WTC11 (cell line): ENCODE data around the gene EID2. TPM values are rescaled to one million over a fixed set of nuclear protein-coding genes. Genes with fewer than 3 reads are reported as not detected.

ENCODE experiments used
- ATAC-seq: fragments of 200-7000 bp; cut with Tn5 transposase; 2 replicates; pipeline ENCODE4 v1.10.0; 2021; ENCODE audit warnings: mild to moderate bottlenecking, moderate library complexity
- CTCF ChIA-PET: fragments of 300-600 bp; sonication (Branson Sonifier 250); formaldehyde crosslinking; loops from one replicate; lab custom pipeline; 2021; ENCODE audit warnings: antibody characterized with exemption; lab: Charles Lee
- POLR2A ChIA-PET: fragments of 350-600 bp; sonication (Branson Sonifier 250); formaldehyde crosslinking; loops from one replicate; lab custom pipeline; 2021; ENCODE audit warnings: antibody characterized with exemption; lab: Charles Lee
- DNase-seq: peaks from one replicate; pipeline ENCODE4 v3.0.0; 2021; ENCODE audit warnings: low spot score
- H3K27ac Mint-ChIP-seq: 2 replicates; pipeline ENCODE4 v1.8.0; 2021; ENCODE audit warnings: mixed read lengths
- H3K27me3 Mint-ChIP-seq: 2 replicates; pipeline ENCODE4 v1.8.0; 2021; ENCODE audit warnings: low read depth, mild to moderate bottlenecking, moderate library complexity, mixed read lengths
- H3K36me3 Mint-ChIP-seq: 2 replicates; pipeline ENCODE4 v1.8.0; 2021; ENCODE audit warnings: mixed read lengths
- H3K4me1 Mint-ChIP-seq: 2 replicates; pipeline ENCODE4 v1.8.0; 2022; ENCODE audit warnings: mixed read lengths
- H3K4me3 Mint-ChIP-seq: 2 replicates; pipeline ENCODE4 v1.8.0; 2021; ENCODE audit warnings: mild to moderate bottlenecking, moderate library complexity, mixed read lengths
- H3K9me3 Mint-ChIP-seq: 2 replicates; pipeline ENCODE4 v1.8.0; 2021; ENCODE audit warnings: mixed read lengths
- AFF4 ChIP-seq: sonication (generic); formaldehyde crosslinking; IDR thresholded peaks from 2 replicates; pipeline ENCODE4 v1.8.1; 2023; ENCODE audit warnings: mild to moderate bottlenecking, missing genetic modification reagents, borderline replicate concordance
- ATF1 ChIP-seq: sonication (generic); formaldehyde crosslinking; IDR thresholded peaks from 2 replicates; pipeline ENCODE4 v1.8.1; 2023; ENCODE audit warnings: mild to moderate bottlenecking, moderate library complexity, missing genetic modification reagents
- ATF6 ChIP-seq: sonication (generic); formaldehyde crosslinking; IDR thresholded peaks from 2 replicates; pipeline ENCODE4 v1.8.1; 2023; ENCODE audit warnings: mild to moderate bottlenecking, missing genetic modification reagents
- CBFB ChIP-seq: sonication (generic); formaldehyde crosslinking; IDR thresholded peaks from 2 replicates; pipeline ENCODE4 v1.8.1; 2022; ENCODE audit warnings: mild to moderate bottlenecking, low read depth, missing genetic modification reagents
- CREB1 ChIP-seq: sonication (generic); formaldehyde crosslinking; IDR thresholded peaks from 2 replicates; pipeline ENCODE4 v1.8.0; 2023; ENCODE audit warnings: mild to moderate bottlenecking, missing genetic modification reagents
- EMX1 ChIP-seq: fragments of 250-450 bp; sonication (Bioruptor Pico); IDR thresholded peaks from 2 replicates; pipeline ENCODE4 v1.8.0; 2021; ENCODE audit warnings: mild to moderate bottlenecking
- ERG ChIP-seq: fragments of 250-450 bp; sonication (Bioruptor Pico); IDR thresholded peaks from 2 replicates; pipeline ENCODE4 v1.8.0; 2021; ENCODE audit warnings: mild to moderate bottlenecking
- FOXK1 ChIP-seq: sonication (generic); formaldehyde crosslinking; IDR thresholded peaks from 2 replicates; pipeline ENCODE4 v1.8.0; 2022; ENCODE audit warnings: mild to moderate bottlenecking, moderate library complexity, missing genetic modification reagents
- GTF2I ChIP-seq: fragments of 250-450 bp; sonication (Bioruptor Pico); conservative IDR thresholded peaks from 2 replicates; pipeline ENCODE4 v1.4.0; 2021; ENCODE audit warnings: mild to moderate bottlenecking
- IRF2 ChIP-seq: sonication (generic); formaldehyde crosslinking; IDR thresholded peaks from 2 replicates; pipeline ENCODE4 v1.8.0; 2022; ENCODE audit warnings: low read depth, missing genetic modification reagents, borderline replicate concordance
- MAX ChIP-seq: sonication (generic); formaldehyde crosslinking; IDR thresholded peaks from 2 replicates; pipeline ENCODE4 v1.8.0; 2022; ENCODE audit warnings: mild to moderate bottlenecking, missing genetic modification reagents
- MYBL2 ChIP-seq: sonication (generic); formaldehyde crosslinking; IDR thresholded peaks from 2 replicates; pipeline ENCODE4 v1.8.1; 2023; ENCODE audit warnings: mild to moderate bottlenecking, moderate library complexity, missing genetic modification reagents
- NR2C2 ChIP-seq: sonication (generic); formaldehyde crosslinking; IDR thresholded peaks from 2 replicates; pipeline ENCODE4 v1.8.0; 2022; ENCODE audit warnings: mild to moderate bottlenecking, missing genetic modification reagents
- OVOL2 ChIP-seq: fragments of 250-450 bp; sonication (Bioruptor Pico); IDR thresholded peaks from 2 replicates; pipeline ENCODE4 v1.9.0; 2021; ENCODE audit warnings: mild to moderate bottlenecking, borderline replicate concordance
- PREB ChIP-seq: sonication (generic); formaldehyde crosslinking; IDR thresholded peaks from 2 replicates; pipeline ENCODE4 v1.8.1; 2022; ENCODE audit warnings: mild to moderate bottlenecking, missing genetic modification reagents, moderate library complexity, borderline replicate concordance
- RELA ChIP-seq: sonication (generic); formaldehyde crosslinking; IDR thresholded peaks from 2 replicates; pipeline ENCODE4 v1.8.1; 2022; ENCODE audit warnings: missing genetic modification reagents, mild to moderate bottlenecking, borderline replicate concordance
- TCF7 ChIP-seq: sonication (generic); formaldehyde crosslinking; IDR thresholded peaks from 2 replicates; pipeline ENCODE4 v1.8.0; 2022; ENCODE audit warnings: mild to moderate bottlenecking, low read depth, missing genetic modification reagents, moderate library complexity
- TEAD1 ChIP-seq: sonication (generic); formaldehyde crosslinking; IDR thresholded peaks from 2 replicates; pipeline ENCODE4 v1.8.0; 2022; ENCODE audit warnings: mild to moderate bottlenecking, missing genetic modification reagents
- ZNF121 ChIP-seq: sonication (generic); formaldehyde crosslinking; IDR thresholded peaks from 2 replicates; pipeline ENCODE4 v1.8.0; 2023; ENCODE audit warnings: missing genetic modification reagents
- ZNF423 ChIP-seq: fragments of 250-450 bp; sonication (Bioruptor Pico); IDR thresholded peaks from 2 replicates; pipeline ENCODE4 v2.1.2; 2022; ENCODE audit warnings: mild to moderate bottlenecking, moderate library complexity
- total RNA-seq: library from RNA; stranded (reverse); gene quantifications from 3 replicates; pipeline ENCODE4 v1.2.3, GENCODE V29; 2021

Gene EID2
- total RNA-seq, 1 experiment from 2014 or later, result 21.5 TPM

- POLR2A ChIA-PET, result interaction anchor here (0.6 to 1.6 kb wide), 2 partner anchors 81 to 830 kb away, joined by 3 to 10 read pairs; partner anchors contain the start of gene RPS16
- no peak for ATAC-seq
- peaks cover 32% of the 10 kb centered on the region for H3K27me3 Mint-ChIP-seq
Observed at GRCh38 chr19:39516270-39516669, 23.7 kb downstream of the EID2 start.

GRCh38 chr19:39515551-39516191, 24.3 kb downstream of the EID2 start:
- POLR2A ChIA-PET, result interaction anchor here (0.6 to 1.8 kb wide), 3 partner anchors 17 to 829 kb away, joined by 3 to 10 read pairs (median 6); partner anchors contain the start of genes EID2B and RPS16
- TF ChIP-seq MAX (CRISPR knock-in tag) (no peak), FOXK1 (CRISPR knock-in tag) (0 out of 2 replicates have a peak, but pooled peaks have one; percentile 23), AFF4 (CRISPR knock-in tag) (no peak), ZNF423 (no peak), ATF1 (no peak), CBFB (peak; percentile 50; the same call in 1 of the 2 replicates)
- peak; percentile 74 for ATAC-seq
- peaks cover 32% of the 10 kb centered on the region for H3K27me3 Mint-ChIP-seq
- CTCF ChIA-PET, result interaction anchor here (0.6 to 4.0 kb wide), 11 partner anchors 9 to 1826 kb away, joined by 3 to 21 read pairs (median 5); partner anchors contain the start of genes EID2B and TIMM50
- H3K27ac Mint-ChIP-seq, result peak overlapping the region; percentile 83
- H3K36me3 Mint-ChIP-seq, result peaks cover 9% of the 10 kb centered on the region
- H3K4me1 Mint-ChIP-seq, result peaks cover 27% of the 10 kb centered on the region
- H3K9me3 Mint-ChIP-seq, result no peaks in the 10 kb centered on the region; the same call in 1 of the 2 replicates
- DNase-seq, result peak; percentile 88
- peak overlapping the region; percentile 89 for H3K4me3 Mint-ChIP-seq

More at GRCh38 chr19:39516270-39516669, 23.7 kb downstream of the EID2 start:
- TF ChIP-seq ZNF121 (CRISPR knock-in tag) (0 out of 2 replicates have a peak, but pooled peaks have one; percentile 32), EMX1 (no peak)
- DNase-seq, result no peak
- CTCF ChIA-PET, result interaction anchor here (0.6 to 4.0 kb wide), 6 partner anchors 16 to 1826 kb away, joined by 3 to 21 read pairs (median 7); partner anchors contain the start of genes EID2B and TIMM50
- Mint-ChIP-seq H3K36me3 (peaks cover 12% of the 10 kb centered on the region), H3K9me3 (no peaks in the 10 kb centered on the region; the same call in 1 of the 2 replicates), H3K27ac (peak overlapping the region; percentile 83), H3K4me1 (peaks cover 27% of the 10 kb centered on the region), H3K4me3 (peak overlapping the region; percentile 89)

- H3K4me1 Mint-ChIP-seq, result peaks cover 27% of the 10 kb centered on the region
- TF ChIP-seq OVOL2 (CRISPR knock-in tag) (no peak), TCF7 (CRISPR knock-in tag) (no peak), GTF2I (CRISPR knock-in tag) (no peak), CREB1 (no peak), NR2C2 (CRISPR knock-in tag) (peak; percentile 26; the same call in 1 of the 2 replicates), TEAD1 (CRISPR knock-in tag) (peak; percentile 67), PREB (CRISPR knock-in tag) (no peak), MYBL2 (CRISPR knock-in tag) (no peak), ATF6 (CRISPR knock-in tag) (no peak), RELA (CRISPR knock-in tag) (no peak), ERG (no peak), IRF2 (CRISPR knock-in tag) (no peak)
Observed at GRCh38 chr19:39514840-39515550, 25.0 kb downstream of the EID2 start, which contains the start of gene SELENOV. SELENOV (plus strand) TSS chr19:39515139; CDS start chr19:39515213, 74 bp downstream.

More at GRCh38 chr19:39514840-39515550, 25.0 kb downstream of the EID2 start, which contains the start of gene SELENOV:
- H3K36me3 Mint-ChIP-seq, result peaks cover 5% of the 10 kb centered on the region
- DNase-seq (peak; percentile 90), ATAC-seq (peak; percentile 76)
- no peaks in the 10 kb centered on the region; the same call in 1 of the 2 replicates for H3K9me3 Mint-ChIP-seq
- H3K27me3 Mint-ChIP-seq, result peaks cover 36% of the 10 kb centered on the region
- CTCF ChIA-PET, result interaction anchor here (0.7 to 4.0 kb wide), 11 partner anchors 8 to 112 kb away, joined by 3 to 21 read pairs (median 5); partner anchors contain the start of gene EID2B
- H3K27ac Mint-ChIP-seq, result peak within 1 kb of the TSS; percentile 41; the same call in 1 of the 2 replicates
- POLR2A ChIA-PET, result interaction anchor here (0.8 to 1.8 kb wide), 3 partner anchors 17 to 107 kb away, joined by 3 to 10 read pairs (median 6); partner anchors contain the start of genes EID2B and RPS16
- H3K4me3 Mint-ChIP-seq, result peak within 1 kb of the TSS; percentile 89
